K562 (cell line): ENCODE measurements around the gene GLIS2. TPM values are rescaled to one million over a fixed set of nuclear protein-coding genes. Genes with fewer than 3 reads are reported as not detected.
A peak's percentile ranks its signal among the peaks of the same experiment; 100 is the strongest.

ENCODE experiments used
- AFF4 ChIP-seq: sonication (generic); formaldehyde crosslinking; IDR thresholded peaks from 2 replicates; pipeline ENCODE4 v1.8.0; 2023; ENCODE audit warnings: mild to moderate bottlenecking, missing genetic modification reagents
- C11orf30 ChIP-seq: fragments of 450-650 bp; IDR thresholded peaks from 2 replicates; pipeline ENCODE4 v1.6.1; 2016; ENCODE audit warnings: low read depth, mild to moderate bottlenecking
- GMEB1 ChIP-seq: fragments of 250-450 bp; sonication (Bioruptor Pico); IDR thresholded peaks from 2 replicates; pipeline ENCODE4 v1.4.0; 2020; ENCODE audit warnings: mild to moderate bottlenecking
- STAT6 ChIP-seq: sonication (generic); formaldehyde crosslinking; IDR thresholded peaks from 2 replicates; pipeline ENCODE4 v1.8.1; 2023; ENCODE audit warnings: mild to moderate bottlenecking, missing genetic modification reagents
- TEAD2 ChIP-seq: fragments of 450-650 bp; IDR thresholded peaks from 2 replicates; pipeline ENCODE4 v1.6.1; 2016; ENCODE audit warnings: missing genetic modification characterization, control low read depth, missing compliant biosample characterization
- ZBTB11 ChIP-seq, 3 experiments: fragments of 200-800 bp in 1 of 3; fragments of 250-450 bp in 1 of 3; fragments of 450-650 bp in 1 of 3; sonication (Bioruptor Pico) in 1 of 3; sonication (Bioruptor generic) in 1 of 3; formaldehyde crosslinking in 1 of 3; IDR thresholded peaks; 2 replicates each; pipeline versions ENCODE4 v1.6.1 to v1.8.0; 2016 to 2022; ENCODE audit warnings: mild to moderate bottlenecking in 2 of 3, missing genetic modification characterization in 2 of 3, missing compliant biosample characterization in 1 of 3, moderate library complexity in 1 of 3
- ZBTB43 ChIP-seq: sonication (generic); formaldehyde crosslinking; IDR thresholded peaks from 2 replicates; pipeline ENCODE4 v1.8.0; 2023; ENCODE audit warnings: mild to moderate bottlenecking, missing genetic modification reagents
- polyA plus RNA-seq, 8 experiments: library from polyadenylated mRNA; depleted of rRNA in 4 of 8; stranded (reverse) in 5 of 8; unstranded in 3 of 8; fragments of >200 nt; fragmentation: Nextera tagmentation in 2 of 8; fragmentation: Illumina TruSeq in 1 of 8; extraction: Ambion mirVana in 2 of 8; extraction: Trizol in 1 of 8; gene quantifications; 2 replicates each; pipeline versions ENCODE4 v1.2.1 to v1.2.3, GENCODE V29; 2011 to 2014; ENCODE audit warnings: inconsistent platforms in 1 of 8, missing spikeins in 1 of 8
- total RNA-seq, 7 experiments: library from RNA; depleted of rRNA in 6 of 7; stranded (reverse); fragments of >200 nt in 6 of 7; fragmentation: Illumina TruSeq in 2 of 7; extraction: Trizol in 2 of 7; gene quantifications; 2 replicates each; pipeline versions ENCODE4 v1.2.1 to v1.2.3, GENCODE V29; 2011 to 2021; ENCODE audit warnings: low replicate concordance in 1 of 7

GLIS2 gene
- total and polyA plus RNA-seq, 9 of the 15 experiments (the other 6 are each of a cell fraction or from before 2014, with no cell fraction given) = 0.10 to 9.0 (median 0.57) TPM

- 0 out of 2 replicates have a peak, but pooled peaks have one; percentile 47 for TF ChIP-seq GMEB1
- no peak for TF ChIP-seq STAT6
- peak; percentile 73 for TF ChIP-seq C11orf30
- peak in 1 of 3 experiments; percentile 69; a peak in 2 of 6 replicates for TF ChIP-seq ZBTB11 (CRISPR knock-in tag; IDR thresholded peaks at IDR 0.05)
- TF ChIP-seq ZBTB43 (CRISPR knock-in tag) = no peak
- peak; percentile 38; the same call in 1 of the 2 replicates for TF ChIP-seq TEAD2 (tag)
- peak; percentile 33; the same call in 1 of the 2 replicates for TF ChIP-seq AFF4 (CRISPR knock-in tag)
These were observed 8.4 kb upstream of the GLIS2 start (continued) for GRCh38 chr16:4307215-4308037.
